Keratinocyte (primary cell): ENCODE data around the gene CADM2. TPM values are rescaled to one million over a fixed set of nuclear protein-coding genes. Genes with fewer than 3 reads are reported as not detected.

Experiments
- DNase-seq: peaks from one replicate; pipeline ENCODE4 v3.0.0-alpha.2; 2011; ENCODE audit warnings: low read depth, missing footprints, low spot score
- FAIRE-seq: peaks from 2 replicates; lab custom pipeline; 2011; peaks lifted over from hg19 to GRCh38; lab: Jason Lieb, UNC
- H2AFZ ChIP-seq: 2 replicates; pipeline ENCODE4 v1.6.0; 2012; ENCODE audit warnings: low read length, control low read depth, inconsistent platforms; ENCODE audit not compliant: control insufficient read depth
- H3K27ac ChIP-seq: 2 replicates; pipeline ENCODE4 v1.5.1; 2011; ENCODE audit warnings: low read length; ENCODE audit not compliant: control insufficient read depth, insufficient read depth
- H3K27me3 ChIP-seq: 3 replicates; pipeline ENCODE4 v1.6.0; 2011; ENCODE audit warnings: low read length; ENCODE audit not compliant: control insufficient read depth, insufficient read depth; ENCODE audit errors: extremely low read depth
- H3K36me3 ChIP-seq, 2 experiments: 2 replicates in 1 of 2; 3 replicates in 1 of 2; pipeline ENCODE4 v1.5.1; 2011; ENCODE audit warnings: low read length in 2 of 2, mild to moderate bottlenecking in 1 of 2; ENCODE audit not compliant: control insufficient read depth in 2 of 2, insufficient read depth in 2 of 2; ENCODE audit errors: extremely low read depth in 1 of 2
- H3K4me1 ChIP-seq: 3 replicates; pipeline ENCODE4 v1.5.1; 2011; ENCODE audit warnings: low read length; ENCODE audit not compliant: control insufficient read depth, insufficient read depth; ENCODE audit errors: extremely low read depth
- H3K4me2 ChIP-seq: 3 replicates; pipeline ENCODE4 v1.6.0; 2011; ENCODE audit warnings: low read depth, low read length; ENCODE audit not compliant: control insufficient read depth, insufficient read depth; ENCODE audit errors: extremely low read depth
- H3K4me3 ChIP-seq, 3 experiments: fragments of 200-600 bp in 1 of 3; sonication (generic) in 1 of 3; 2 replicates in 2 of 3; 3 replicates in 1 of 3; pipeline ENCODE4 v1.5.1; 2011 to 2016; ENCODE audit warnings: low read length in 3 of 3, mild to moderate bottlenecking in 3 of 3, control low read depth in 2 of 3, inconsistent platforms in 1 of 3, low read depth in 1 of 3, mixed read lengths in 1 of 3, mixed run types in 1 of 3, moderate library complexity in 1 of 3; ENCODE audit not compliant: control insufficient read depth in 2 of 3, insufficient read depth in 2 of 3; ENCODE audit errors: extremely low read depth in 1 of 3
- H3K79me2 ChIP-seq: 2 replicates; pipeline ENCODE4 v1.6.0; 2012; ENCODE audit warnings: low read length; ENCODE audit not compliant: control insufficient read depth, insufficient read depth
- H3K9ac ChIP-seq: 3 replicates; pipeline ENCODE4 v1.6.0; 2011; ENCODE audit warnings: low read length; ENCODE audit not compliant: control insufficient read depth, insufficient read depth; ENCODE audit errors: extremely low read depth
- H3K9me1 ChIP-seq: 3 replicates; pipeline ENCODE4 v1.6.0; 2011; ENCODE audit warnings: low read length; ENCODE audit not compliant: control insufficient read depth, insufficient read depth; ENCODE audit errors: extremely low read depth
- H3K9me3 ChIP-seq: 2 replicates; pipeline ENCODE4 v1.5.1; 2012; ENCODE audit warnings: low read depth, low read length; ENCODE audit not compliant: control insufficient read depth
- H4K20me1 ChIP-seq: 3 replicates; pipeline ENCODE4 v1.6.0; 2011; ENCODE audit warnings: low read length; ENCODE audit not compliant: control insufficient read depth, insufficient read depth; ENCODE audit errors: extremely low read depth
- EZH2 ChIP-seq: IDR thresholded peaks from one replicate; pipeline ENCODE4 v1.6.1; 2012; ENCODE audit warnings: inconsistent platforms, mild to moderate bottlenecking, low read length, moderate library complexity
- dilution Hi-C: fragments of 300-500 bp; cut with MboI; formaldehyde crosslinking; loops from one replicate; pipeline ENCODE4 v1.7.0; 2020; ENCODE audit warnings: low sequenced_read_pairs; ENCODE audit not compliant: extremely low pct_ligation_motif_present
- polyA plus RNA-seq, 5 experiments: library from polyadenylated mRNA; depleted of rRNA in 3 of 5; stranded (reverse) in 3 of 5; stranded (forward) in 1 of 5; unstranded in 1 of 5; fragments of >200 nt; gene quantifications; 1 replicate in 1 of 5; 2 replicates in 3 of 5; 3 replicates in 1 of 5; pipeline versions ENCODE4 v1.2.1 to v1.2.3, GENCODE V29; 2011 to 2012; ENCODE audit warnings: missing spikeins in 2 of 5, low read depth in 1 of 5, low replicate concordance in 1 of 5
- TF ChIP-seq, protein P1 (sequence below), 3 experiments: IDR thresholded peaks in 1 of 3; conservative IDR thresholded peaks in 1 of 3; optimal IDR thresholded peaks in 1 of 3; 2 replicates in 2 of 3; 3 replicates in 1 of 3; pipeline versions ENCODE3 to v1.5.1; 2011; ENCODE audit warnings: low read length in 3 of 3, mild to moderate bottlenecking in 3 of 3, moderate library complexity in 2 of 3, control low read depth in 1 of 3, inconsistent platforms in 1 of 3; ENCODE audit not compliant: insufficient read depth in 2 of 3; ENCODE audit errors: extremely low read depth in 1 of 3

CADM2 gene
- polyA plus RNA-seq, 1 donor (not counting 4 experiments of a cell fraction or from before 2014, with no cell fraction given) = not detected

- no peaks in the 10 kb centered on the region for H3K27me3 ChIP-seq
- DNase-seq (no peak), FAIRE-seq (no peak)
- H4K20me1 ChIP-seq = no peaks in the 10 kb centered on the region
- H3K4me1 ChIP-seq = no peaks in the 10 kb centered on the region
- no peaks in the 10 kb centered on the region for H3K9me1 ChIP-seq
- H3K4me3 ChIP-seq = no peak overlapping the region
- H3K79me2 ChIP-seq = no peaks in the 10 kb centered on the region
- H3K9ac ChIP-seq = no peak overlapping the region
- no peak overlapping the region for H2AFZ ChIP-seq
- H3K27ac ChIP-seq = no peak overlapping the region
- no peaks in the 10 kb centered on the region for H3K9me3 ChIP-seq
- no peak overlapping the region for H3K4me2 ChIP-seq
- dilution Hi-C loops = no loop called here
- H3K36me3 ChIP-seq = no peaks in the 10 kb centered on the region
- TF ChIP-seq, protein P1, sequence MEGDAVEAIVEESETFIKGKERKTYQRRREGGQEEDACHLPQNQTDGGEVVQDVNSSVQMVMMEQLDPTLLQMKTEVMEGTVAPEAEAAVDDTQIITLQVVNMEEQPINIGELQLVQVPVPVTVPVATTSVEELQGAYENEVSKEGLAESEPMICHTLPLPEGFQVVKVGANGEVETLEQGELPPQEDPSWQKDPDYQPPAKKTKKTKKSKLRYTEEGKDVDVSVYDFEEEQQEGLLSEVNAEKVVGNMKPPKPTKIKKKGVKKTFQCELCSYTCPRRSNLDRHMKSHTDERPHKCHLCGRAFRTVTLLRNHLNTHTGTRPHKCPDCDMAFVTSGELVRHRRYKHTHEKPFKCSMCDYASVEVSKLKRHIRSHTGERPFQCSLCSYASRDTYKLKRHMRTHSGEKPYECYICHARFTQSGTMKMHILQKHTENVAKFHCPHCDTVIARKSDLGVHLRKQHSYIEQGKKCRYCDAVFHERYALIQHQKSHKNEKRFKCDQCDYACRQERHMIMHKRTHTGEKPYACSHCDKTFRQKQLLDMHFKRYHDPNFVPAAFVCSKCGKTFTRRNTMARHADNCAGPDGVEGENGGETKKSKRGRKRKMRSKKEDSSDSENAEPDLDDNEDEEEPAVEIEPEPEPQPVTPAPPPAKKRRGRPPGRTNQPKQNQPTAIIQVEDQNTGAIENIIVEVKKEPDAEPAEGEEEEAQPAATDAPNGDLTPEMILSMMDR (optimal IDR thresholded peaks at IDR 0.05 in 1 of 3, IDR thresholded peaks at IDR 0.05 in 1 of 3, conservative IDR thresholded peaks at IDR 0.05 in 1 of 3; ENCODE audit: extremely low read depth in 1 of 3, insufficient read depth in 2 of 3, low read length in 3 of 3) = no peak
- no peak for TF ChIP-seq EZH2
Measured at GRCh38 chr3:85525264-85525663, 566.5 kb downstream of the CADM2 start.

DNA sequence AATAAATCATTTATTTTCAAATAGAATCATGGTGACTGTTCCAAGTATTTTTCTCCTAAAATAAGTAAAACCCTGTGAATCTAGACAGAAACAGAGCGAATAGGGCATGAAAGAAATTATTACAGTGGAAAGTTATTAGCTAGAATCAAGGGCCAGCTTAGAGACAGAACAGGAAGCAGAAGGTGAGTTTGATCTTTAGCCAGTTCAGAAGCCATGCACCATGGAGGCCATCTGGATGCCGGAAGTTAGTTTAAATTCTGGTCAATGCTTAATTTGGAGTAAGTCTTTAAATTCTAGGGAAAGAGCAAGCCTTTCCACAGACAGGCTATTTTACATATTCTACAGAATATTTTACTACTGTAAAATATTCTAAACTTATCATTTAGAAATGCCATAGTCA lies 574.8 kb downstream of the CADM2 start:
- Histone ChIP-seq H3K27ac (no peak overlapping the region), H3K9me3 (no peaks in the 10 kb centered on the region)
- dilution Hi-C loops = no loop called here

More for the DNA sequence above, 574.8 kb downstream of the CADM2 start:
- Histone ChIP-seq H4K20me1 (no peaks in the 10 kb centered on the region), H3K27me3 (no peaks in the 10 kb centered on the region), H3K9me1 (no peaks in the 10 kb centered on the region), H3K79me2 (no peaks in the 10 kb centered on the region), H2AFZ (no peak overlapping the region), H3K4me2 (no peak overlapping the region), H3K9ac (no peak overlapping the region), H3K4me3 (no peak overlapping the region), H3K4me1 (no peaks in the 10 kb centered on the region), H3K36me3 (no peaks in the 10 kb centered on the region)
- TF ChIP-seq, protein P1 (optimal IDR thresholded peaks at IDR 0.05 in 1 of 3, IDR thresholded peaks at IDR 0.05 in 1 of 3, conservative IDR thresholded peaks at IDR 0.05 in 1 of 3; ENCODE audit: extremely low read depth in 1 of 3, insufficient read depth in 2 of 3, low read length in 3 of 3) = no peak
- FAIRE-seq (no peak), DNase-seq (no peak)
